SH-SY5Y (cell line): ENCODE data around the gene ZNF473.

ENCODE experiments used
- GATA2 ChIP-seq: IDR thresholded peaks from 2 replicates; pipeline ENCODE4 v1.6.1; 2011; ENCODE audit warnings: mild to moderate bottlenecking, low read depth, low read length
- GATA3 ChIP-seq: IDR thresholded peaks from 2 replicates; pipeline ENCODE4 v1.6.1; 2011; ENCODE audit warnings: low read depth, mild to moderate bottlenecking, low read length, moderate library complexity

DNA sequence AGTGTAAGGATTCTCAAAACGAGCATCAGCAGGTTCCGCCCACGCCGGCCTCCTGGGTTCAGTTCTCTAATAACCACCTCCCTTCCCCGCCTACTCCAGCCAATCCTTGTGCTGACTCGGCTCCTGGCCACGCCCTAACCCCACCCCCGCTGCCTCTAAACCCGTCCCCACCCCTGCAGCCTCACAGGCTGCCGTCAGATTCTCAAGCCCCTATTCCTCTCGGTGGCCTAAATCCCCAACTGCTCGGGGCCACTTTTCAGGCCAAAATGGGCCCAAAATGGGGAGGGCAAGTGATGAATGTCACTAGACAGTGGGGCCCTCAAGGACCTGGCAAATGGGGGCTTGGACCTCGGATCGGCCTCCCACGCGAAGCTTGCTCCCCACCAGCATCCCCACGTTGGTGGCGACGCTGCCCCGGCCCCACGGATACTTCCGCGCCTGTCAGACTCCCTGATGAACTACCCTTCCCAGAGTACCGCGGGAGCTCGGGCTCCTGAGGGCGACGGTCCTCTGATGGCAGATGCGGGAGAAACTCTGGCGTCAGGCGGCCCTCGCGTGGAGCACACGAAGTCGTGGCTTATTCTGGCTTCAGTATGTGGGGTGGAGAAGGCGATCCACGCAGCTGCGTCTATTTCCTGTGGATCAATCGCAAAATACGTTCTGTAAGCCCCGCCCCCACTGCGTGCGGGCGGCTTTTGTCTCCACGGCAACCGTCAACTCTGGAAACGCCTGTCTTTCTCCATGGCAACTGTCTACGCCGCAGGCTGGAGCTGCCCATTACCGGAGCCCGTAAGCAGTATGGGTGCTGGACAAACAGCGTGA is 24.8 kb downstream of the ZNF473 start:
- TF ChIP-seq GATA2: no peak
- no peak for TF ChIP-seq GATA3
